ENCODE measurements around the gene ZNF333. TPM values are rescaled to one million over a fixed set of nuclear protein-coding genes. Genes with fewer than 3 reads are reported as not detected.

ZNF333 gene
- total RNA-seq, 2 donors from 2014 or later, result 26.6 to 39.8 TPM

- Histone ChIP-seq H3K4me3 (no peak overlapping the region), H3K27ac (no peak overlapping the region), H3K27me3 (replicated peaks; ENCODE audit: insufficient read depth) (no peaks in the 10 kb centered on the region), H3K4me1 (replicated peaks) (no peaks in the 10 kb centered on the region), H3K36me3 (no peaks in the 10 kb centered on the region), H3K9me3 (no peaks in the 10 kb centered on the region)
- TF ChIP-seq POLR2A (IDR thresholded peaks at IDR 0.05), result no peak
- TF ChIP-seq POLR2AphosphoS5 (IDR thresholded peaks at IDR 0.05), result no peak
- intact Hi-C loops (cut with DNase I), result no loop called here
- no peak for DNase-seq (ENCODE audit: low spot score)
- 84% methylated on average over 6 of the region's 6 CpGs for WGBS
Measured at GRCh38 chr19:14677464-14677863, 12.4 kb upstream of the ZNF333 start.

- WGBS, result 94% methylated on average over 9 of the region's 9 CpGs
- H3K4me3 ChIP-seq, result no peak overlapping the region
- TF ChIP-seq CTCF (IDR thresholded peaks at IDR 0.05) (no peak), POLR2AphosphoS5 (IDR thresholded peaks at IDR 0.05) (no peak), POLR2A (IDR thresholded peaks at IDR 0.05) (no peak)
- H3K27ac ChIP-seq, result no peak overlapping the region
- H3K4me1 ChIP-seq (replicated peaks), result no peaks in the 10 kb centered on the region
- DNase-seq (ENCODE audit: low spot score), result no peak
- H3K9me3 ChIP-seq, result no peaks in the 10 kb centered on the region
- no peaks in the 10 kb centered on the region for H3K27me3 ChIP-seq (replicated peaks; ENCODE audit: insufficient read depth)
- H3K36me3 ChIP-seq, result no peaks in the 10 kb centered on the region
- intact Hi-C loops (cut with DNase I), result no loop called here
Measured at GRCh38 chr19:14678199-14678598, 11.6 kb upstream of the ZNF333 start.

- no peak overlapping the region for H3K4me3 ChIP-seq
- H3K36me3 ChIP-seq, result no peaks in the 10 kb centered on the region
- 94% methylated on average over 2 of the region's 2 CpGs for WGBS
- TF ChIP-seq POLR2AphosphoS5 (IDR thresholded peaks at IDR 0.05), result no peak
- no peak for TF ChIP-seq CTCF (IDR thresholded peaks at IDR 0.05)
- no peak for TF ChIP-seq POLR2A (IDR thresholded peaks at IDR 0.05)
- H3K4me1 ChIP-seq (replicated peaks), result no peaks in the 10 kb centered on the region
- intact Hi-C loops (cut with DNase I), result no loop called here
- no peaks in the 10 kb centered on the region for H3K27me3 ChIP-seq (replicated peaks; ENCODE audit: insufficient read depth)
- DNase-seq (ENCODE audit: low spot score), result no peak
- H3K9me3 ChIP-seq, result no peaks in the 10 kb centered on the region
- no peak overlapping the region for H3K27ac ChIP-seq
Measured at GRCh38 chr19:14682084-14682483, 7.8 kb upstream of the ZNF333 start.

- 48% methylated on average over 3 of the region's 3 CpGs for WGBS
Measured at GRCh38 chr19:14683439-14683838, 6.4 kb upstream of the ZNF333 start.

GRCh38 chr19:14686411-14686810 lies 3.4 kb upstream of the ZNF333 start:
- intact Hi-C loops (cut with DNase I), result no loop called here

More at GRCh38 chr19:14683439-14683838, 6.4 kb upstream of the ZNF333 start:
- H3K4me1 ChIP-seq (replicated peaks), result no peaks in the 10 kb centered on the region
- H3K27me3 ChIP-seq (replicated peaks; ENCODE audit: insufficient read depth), result no peaks in the 10 kb centered on the region
- DNase-seq (ENCODE audit: low spot score), result no peak
- no peak overlapping the region for H3K27ac ChIP-seq
- H3K36me3 ChIP-seq, result no peaks in the 10 kb centered on the region
- TF ChIP-seq POLR2A (IDR thresholded peaks at IDR 0.05), result no peak
- no peak for TF ChIP-seq CTCF (IDR thresholded peaks at IDR 0.05)
- no peak for TF ChIP-seq POLR2AphosphoS5 (IDR thresholded peaks at IDR 0.05)
- no peaks in the 10 kb centered on the region for H3K9me3 ChIP-seq
- intact Hi-C loops (cut with DNase I), result no loop called here
- no peak overlapping the region for H3K4me3 ChIP-seq

More at GRCh38 chr19:14686411-14686810, 3.4 kb upstream of the ZNF333 start:
- Histone ChIP-seq H3K36me3 (no peaks in the 10 kb centered on the region), H3K27me3 (replicated peaks; ENCODE audit: insufficient read depth) (no peaks in the 10 kb centered on the region), H3K4me1 (replicated peaks) (no peaks in the 10 kb centered on the region), H3K4me3 (no peak overlapping the region), H3K9me3 (no peaks in the 10 kb centered on the region), H3K27ac (no peak overlapping the region)
- TF ChIP-seq POLR2A (IDR thresholded peaks at IDR 0.05), result no peak
- TF ChIP-seq POLR2AphosphoS5 (IDR thresholded peaks at IDR 0.05), result no peak
- TF ChIP-seq CTCF (IDR thresholded peaks at IDR 0.05), result peak in 2 of 4 experiments; percentile 8
- WGBS, result 46% methylated on average over 3 of the region's 3 CpGs
- no peak for DNase-seq (ENCODE audit: low spot score)

Measured in prostate gland (tissue), 2 donors.